ENCODE data around the gene AOPEP. TPM values are rescaled to one million over a fixed set of nuclear protein-coding genes. Genes with fewer than 3 reads are reported as not detected.

Gene AOPEP
- total and polyA plus RNA-seq, 10 donors: 14.8 to 86.1 (median 51.3) TPM

DNA sequence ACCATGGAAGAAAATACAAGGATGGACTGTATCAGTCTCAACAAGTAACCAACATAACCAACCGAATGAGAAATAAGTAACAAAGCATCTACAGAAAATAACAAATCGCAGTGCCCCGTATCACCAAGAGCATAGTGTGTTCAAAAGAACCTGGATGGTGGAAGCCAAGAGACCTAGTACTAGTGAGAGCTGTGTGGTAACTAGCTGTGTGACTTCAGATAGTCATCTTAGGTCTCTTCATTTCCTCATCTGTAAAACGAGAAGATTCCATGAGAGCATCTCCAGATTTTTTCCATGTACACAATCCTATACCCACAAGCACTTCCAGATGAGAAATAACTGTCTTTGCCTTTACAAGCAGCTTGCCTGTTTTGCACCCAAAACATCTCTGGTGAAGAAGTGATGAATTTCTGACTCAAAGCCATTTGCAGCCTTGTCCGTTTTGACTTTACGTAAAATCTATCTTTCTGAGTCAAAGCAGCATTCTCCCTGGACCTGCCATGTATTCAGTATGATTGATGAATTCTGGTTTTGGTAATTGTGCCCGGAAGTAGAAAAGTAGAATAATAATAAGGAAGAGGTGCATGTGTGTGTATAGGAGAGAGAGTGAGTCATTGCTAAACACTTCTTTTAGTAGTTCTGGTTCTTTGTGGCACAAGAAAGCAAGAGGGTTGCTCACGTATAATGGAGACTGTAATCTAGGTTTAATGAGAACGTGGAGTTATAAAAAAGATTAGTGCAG lies 41.0 kb downstream of the AOPEP start:
- Histone ChIP-seq H3K36me3 (peaks cover 0 to 14% (median 0%) of the 10 kb centered on the region in 6 donors), H3K4me3 (no peak overlapping the region), H3K27ac (no peak overlapping the region), H3K4me1 (no peaks in the 10 kb centered on the region), H3K9me3 (no peaks in the 10 kb centered on the region), H3K27me3 (replicated peaks in 1 of 7) (no peaks in the 10 kb centered on the region)
- WGBS, 5 donors: 77 to 95% (median 88%) methylated on average over 9 of the region's 9 CpGs
- no peak for DNase-seq
- intact Hi-C loops (cut with DNase I; ENCODE audit: low total_unique reads): loop anchor here (10.0 kb wide), 1 partner anchor 73 kb away; no protein-coding TSS in a partner anchor
- TF ChIP-seq CTCF (IDR thresholded peaks at IDR 0.05 in 8 of 11, conservative IDR thresholded peaks at IDR 0.05 in 3 of 11): no peak
- no peak for TF ChIP-seq POLR2AphosphoS5 (IDR thresholded peaks at IDR 0.05)
- TF ChIP-seq POLR2A (IDR thresholded peaks at IDR 0.05): no peak

GRCh38 chr9:94768766-94769165 lies 42.3 kb downstream of the AOPEP start:
- 87 to 98% (median 95%) methylated on average over 3 of the region's 3 CpGs for WGBS, 5 donors
- TF ChIP-seq POLR2A (IDR thresholded peaks at IDR 0.05) (no peak), POLR2AphosphoS5 (IDR thresholded peaks at IDR 0.05) (no peak), CTCF (IDR thresholded peaks at IDR 0.05 in 8 of 11, conservative IDR thresholded peaks at IDR 0.05 in 3 of 11) (no peak)
- H3K4me3 ChIP-seq: no peak overlapping the region
- H3K9me3 ChIP-seq: no peaks in the 10 kb centered on the region
- H3K4me1 ChIP-seq: no peaks in the 10 kb centered on the region
- peaks cover 0 to 14% (median 0%) of the 10 kb centered on the region in 6 donors for H3K36me3 ChIP-seq
- H3K27ac ChIP-seq: no peak overlapping the region
- intact Hi-C loops (cut with DNase I; ENCODE audit: low total_unique reads): loop anchor here (10.0 kb wide), 1 partner anchor 74 kb away; no protein-coding TSS in a partner anchor
- H3K27me3 ChIP-seq (replicated peaks in 1 of 7): no peaks in the 10 kb centered on the region
- no peak for DNase-seq

DNA sequence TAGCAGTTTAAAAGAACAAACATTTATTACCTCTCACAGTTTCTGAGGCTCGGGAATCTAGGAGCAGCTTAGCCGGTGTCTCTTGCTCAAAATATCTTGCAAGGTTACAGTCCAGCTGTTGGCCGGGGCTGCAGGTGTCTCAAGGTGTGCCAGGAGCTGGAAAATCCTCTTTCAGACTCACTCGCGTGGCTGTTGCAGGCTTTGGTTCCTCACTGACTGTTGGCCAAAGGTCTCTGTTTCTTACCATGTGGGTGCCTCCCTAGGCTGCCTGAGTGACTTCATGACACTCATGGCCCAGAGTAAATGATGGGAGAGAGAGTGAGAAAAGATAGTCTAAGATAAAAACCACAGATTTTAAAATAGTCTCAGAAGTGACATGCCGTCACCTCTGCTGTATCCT lies 43.8 kb downstream of the AOPEP start:
- no peak overlapping the region for H3K27ac ChIP-seq
- intact Hi-C loops (cut with DNase I; ENCODE audit: low total_unique reads): no loop called here
- DNase-seq: no peak
- H3K9me3 ChIP-seq: no peaks in the 10 kb centered on the region
- no peak overlapping the region for H3K4me3 ChIP-seq
- TF ChIP-seq CTCF (IDR thresholded peaks at IDR 0.05 in 8 of 11, conservative IDR thresholded peaks at IDR 0.05 in 3 of 11): no peak
- TF ChIP-seq POLR2A (IDR thresholded peaks at IDR 0.05): no peak
- no peak for TF ChIP-seq POLR2AphosphoS5 (IDR thresholded peaks at IDR 0.05)
- H3K27me3 ChIP-seq (replicated peaks in 1 of 7): no peaks in the 10 kb centered on the region
- no peaks in the 10 kb centered on the region for H3K4me1 ChIP-seq
- WGBS, 5 donors: 85 to 98% (median 92%) methylated on average over 6 of the region's 6 CpGs
- peaks cover 0 to 14% (median 0%) of the 10 kb centered on the region in 6 donors for H3K36me3 ChIP-seq

DNA sequence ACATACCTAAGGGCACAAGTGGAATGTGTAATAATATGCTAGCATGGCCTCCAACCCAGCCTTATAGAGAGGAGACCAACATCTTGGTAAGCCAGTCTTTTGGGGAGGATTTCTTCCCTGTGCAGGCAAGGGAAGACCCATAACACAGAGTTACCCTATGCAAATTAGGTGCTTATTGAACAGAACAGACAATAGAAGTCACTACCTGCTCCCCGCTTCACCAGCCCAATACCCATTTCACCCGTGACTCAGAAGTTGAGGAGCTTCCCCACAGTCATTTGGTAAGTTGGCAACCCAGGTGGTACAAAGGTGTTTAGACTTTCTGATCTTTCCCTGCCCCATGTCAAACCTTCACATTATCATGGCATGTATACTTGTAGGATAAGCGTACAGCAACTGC lies 44.6 kb downstream of the AOPEP start:
- TF ChIP-seq CTCF (IDR thresholded peaks at IDR 0.05 in 8 of 11, conservative IDR thresholded peaks at IDR 0.05 in 3 of 11) (no peak), POLR2A (IDR thresholded peaks at IDR 0.05) (no peak), POLR2AphosphoS5 (IDR thresholded peaks at IDR 0.05) (no peak)
- 84 to 93% (median 91%) methylated on average over 3 of the region's 3 CpGs for WGBS, 5 donors
- DNase-seq: no peak
- H3K4me1 ChIP-seq: no peaks in the 10 kb centered on the region
- H3K36me3 ChIP-seq: peaks cover 0 to 12% (median 0%) of the 10 kb centered on the region in 6 donors
- H3K9me3 ChIP-seq: no peaks in the 10 kb centered on the region
- intact Hi-C loops (cut with DNase I; ENCODE audit: low total_unique reads): no loop called here
- no peak overlapping the region for H3K4me3 ChIP-seq
- H3K27ac ChIP-seq: no peak overlapping the region
- no peaks in the 10 kb centered on the region for H3K27me3 ChIP-seq (replicated peaks in 1 of 7)

Data from spleen (tissue), 11 donors.